GM23338 (cell line): ENCODE measurements around the gene ZCCHC12.

Experiments used
- CREB1 ChIP-seq: fragments of 250-450 bp; sonication (Bioruptor Pico); IDR thresholded peaks from 2 replicates; pipeline ENCODE4 v1.5.0; 2020; ENCODE audit warnings: low read depth, mild to moderate bottlenecking, moderate library complexity
- CTCF ChIP-seq, 2 experiments: fragments of 200-600 bp in 1 of 2; sonication (generic) in 1 of 2; conservative IDR thresholded peaks; 2 replicates each; pipeline versions ENCODE4 v1.5.1 to v1.6.1; 2016 to 2017; ENCODE audit warnings: antibody characterized with exemption in 2 of 2, low read depth in 2 of 2, mild to moderate bottlenecking in 2 of 2, moderate library complexity in 1 of 2
- EZH2 ChIP-seq: fragments of 200-600 bp; sonication (generic); IDR thresholded peaks from one replicate; pipeline ENCODE4 v1.8.0; 2017; ENCODE audit warnings: antibody characterized with exemption, mild to moderate bottlenecking, low read depth; ENCODE audit not compliant: unreplicated experiment
- JUNB ChIP-seq: IDR thresholded peaks from one replicate; pipeline ENCODE4 v1.6.1; 2016; ENCODE audit warnings: antibody characterized with exemption; ENCODE audit not compliant: unreplicated experiment
- POLR2AphosphoS5 ChIP-seq: IDR thresholded peaks from 2 replicates; pipeline ENCODE4 v1.6.1; 2016; ENCODE audit warnings: antibody characterized with exemption, low read depth
- REST ChIP-seq: IDR thresholded peaks from one replicate; pipeline ENCODE4 v1.6.1; 2018; ENCODE audit warnings: antibody characterized with exemption; ENCODE audit not compliant: unreplicated experiment
- ZNF114 ChIP-seq: fragments of 250-450 bp; sonication (Bioruptor Pico); IDR thresholded peaks from 2 replicates; pipeline ENCODE4 v1.5.0; 2020; ENCODE audit warnings: mild to moderate bottlenecking, moderate library complexity

- TF ChIP-seq REST (no peak), CTCF (conservative IDR thresholded peaks at IDR 0.05; ENCODE audit: low read depth in 2 of 2) (no peak), ZNF114 (CRISPR knock-in tag) (no peak), POLR2AphosphoS5 (no peak), EZH2 (no peak), CREB1 (CRISPR knock-in tag) (peak; percentile 48; the same call in 1 of the 2 replicates), JUNB (no peak)
Observed at GRCh38 chrX:118823263-118824172, at the start of gene ZCCHC12.
